ENCODE data around the gene ATG16L2.
A peak's percentile ranks its signal among the peaks of the same experiment; 100 is the strongest.

GRCh38 chr11:72793425-72794367 is 20.5 kb upstream of the ATG16L2 start, which contains the start of gene STARD10:
- TF ChIP-seq PRDM1 (tag by site-specific recombination; IDR thresholded peaks at IDR 0.05): no peak
- TF ChIP-seq, protein P1, sequence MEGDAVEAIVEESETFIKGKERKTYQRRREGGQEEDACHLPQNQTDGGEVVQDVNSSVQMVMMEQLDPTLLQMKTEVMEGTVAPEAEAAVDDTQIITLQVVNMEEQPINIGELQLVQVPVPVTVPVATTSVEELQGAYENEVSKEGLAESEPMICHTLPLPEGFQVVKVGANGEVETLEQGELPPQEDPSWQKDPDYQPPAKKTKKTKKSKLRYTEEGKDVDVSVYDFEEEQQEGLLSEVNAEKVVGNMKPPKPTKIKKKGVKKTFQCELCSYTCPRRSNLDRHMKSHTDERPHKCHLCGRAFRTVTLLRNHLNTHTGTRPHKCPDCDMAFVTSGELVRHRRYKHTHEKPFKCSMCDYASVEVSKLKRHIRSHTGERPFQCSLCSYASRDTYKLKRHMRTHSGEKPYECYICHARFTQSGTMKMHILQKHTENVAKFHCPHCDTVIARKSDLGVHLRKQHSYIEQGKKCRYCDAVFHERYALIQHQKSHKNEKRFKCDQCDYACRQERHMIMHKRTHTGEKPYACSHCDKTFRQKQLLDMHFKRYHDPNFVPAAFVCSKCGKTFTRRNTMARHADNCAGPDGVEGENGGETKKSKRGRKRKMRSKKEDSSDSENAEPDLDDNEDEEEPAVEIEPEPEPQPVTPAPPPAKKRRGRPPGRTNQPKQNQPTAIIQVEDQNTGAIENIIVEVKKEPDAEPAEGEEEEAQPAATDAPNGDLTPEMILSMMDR (tag by site-specific recombination; IDR thresholded peaks at IDR 0.05): peak; percentile 99
- TF ChIP-seq, protein P2, sequence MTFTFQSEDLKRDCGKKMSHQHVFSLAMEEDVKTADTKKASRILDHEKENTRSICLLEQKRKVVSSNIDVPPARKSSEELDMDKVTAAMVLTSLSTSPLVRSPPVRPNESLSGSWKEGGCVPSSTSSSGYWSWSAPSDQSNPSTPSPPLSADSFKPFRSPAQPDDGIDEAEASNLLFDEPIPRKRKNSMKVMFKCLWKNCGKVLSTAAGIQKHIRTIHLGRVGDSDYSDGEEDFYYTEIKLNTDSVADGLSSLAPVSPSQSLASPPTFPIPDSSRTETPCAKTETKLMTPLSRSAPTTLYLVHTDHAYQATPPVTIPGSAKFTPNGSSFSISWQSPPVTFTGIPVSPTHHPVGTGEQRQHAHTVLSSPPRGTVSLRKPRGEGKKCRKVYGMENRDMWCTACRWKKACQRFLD (tag by site-specific recombination; IDR thresholded peaks at IDR 0.05): no peak
- TF ChIP-seq ZNF223 (tag by site-specific recombination; IDR thresholded peaks at IDR 0.05): no peak
- 0 out of 2 replicates have a peak, but pooled peaks have one; percentile 15 for TF ChIP-seq KLF9 (tag by site-specific recombination; IDR thresholded peaks at IDR 0.05; ENCODE audit: low read depth)
- peak; percentile 92 for TF ChIP-seq YY1 (tag by site-specific recombination; IDR thresholded peaks at IDR 0.05)
- TF ChIP-seq ZNF426 (tag by site-specific recombination; IDR thresholded peaks at IDR 0.05): no peak
- no peak for TF ChIP-seq ZNF302 (tag by site-specific recombination; IDR thresholded peaks at IDR 0.05; ENCODE audit: low read depth)
- TF ChIP-seq ZNF138 (tag by site-specific recombination; IDR thresholded peaks at IDR 0.05; ENCODE audit: borderline replicate concordance): no peak
- TF ChIP-seq ZNF140 (tag by site-specific recombination; IDR thresholded peaks at IDR 0.05): no peak
- no peak for TF ChIP-seq REPIN1 (tag by site-specific recombination; IDR thresholded peaks at IDR 0.05; ENCODE audit: low read depth)

Measured in HEK293 (cell line).